A549 (cell line): ENCODE results near the gene CACNB3.

ENCODE experiments used
- CEBPB ChIP-seq, 2 experiments: fragments of >200 bp in 1 of 2; sonication (Bioruptor Twin) in 1 of 2; formaldehyde crosslinking in 1 of 2; IDR thresholded peaks; 2 replicates each; pipeline ENCODE4 v1.6.1; 2012 to 2016
- CHD4 ChIP-seq: fragments of 200-600 bp; sonication (generic); IDR thresholded peaks from 2 replicates; pipeline ENCODE4 v1.6.1; 2016; ENCODE audit warnings: antibody characterized with exemption, mild to moderate bottlenecking, borderline replicate concordance
- HDAC2 ChIP-seq: fragments of 200-600 bp; sonication (generic); IDR thresholded peaks from 2 replicates; pipeline ENCODE4 v1.6.1; 2016
- JUNB ChIP-seq: fragments of >200 bp; sonication (Bioruptor Twin); formaldehyde crosslinking; IDR thresholded peaks from 2 replicates; pipeline ENCODE4 v1.6.1; 2016
- MAZ ChIP-seq: fragments of 150-350 bp; IDR thresholded peaks from 2 replicates; pipeline ENCODE4 v1.6.1; 2014; ENCODE audit warnings: antibody characterized with exemption, low read depth, low read length, borderline replicate concordance
- POLR2A ChIP-seq: IDR thresholded peaks from 2 replicates; pipeline ENCODE4 v1.6.1; 2012; ENCODE audit warnings: mild to moderate bottlenecking, low read length
- RAD21 ChIP-seq, 2 experiments: fragments of >200 bp in 1 of 2; sonication (Bioruptor Twin) in 1 of 2; formaldehyde crosslinking in 1 of 2; IDR thresholded peaks in 1 of 2; conservative IDR thresholded peaks in 1 of 2; 2 replicates in 1 of 2; 3 replicates in 1 of 2; pipeline ENCODE4 v1.6.1; 2012 to 2018; ENCODE audit warnings: inconsistent platforms in 1 of 2
- TF ChIP-seq, protein P1 (sequence below): fragments of >200 bp; sonication (Bioruptor Twin); formaldehyde crosslinking; IDR thresholded peaks from 3 replicates; pipeline ENCODE4 v1.5.1; 2016
- TF ChIP-seq, protein P2 (sequence below): fragments of 450-650 bp; IDR thresholded peaks from 2 replicates; pipeline ENCODE4 v1.6.1; 2014; ENCODE audit warnings: antibody characterized with exemption
- TF ChIP-seq, protein P3 (sequence below): IDR thresholded peaks from 2 replicates; pipeline ENCODE4 v1.6.1; 2012
- TF ChIP-seq, protein P4 (sequence below): fragments of 200-600 bp; sonication (generic); IDR thresholded peaks from 2 replicates; pipeline ENCODE4 v1.6.1; 2016; ENCODE audit warnings: antibody characterized with exemption, mild to moderate bottlenecking, moderate library complexity
- TF ChIP-seq, protein P5 (sequence below): fragments of 250-450 bp; sonication (Bioruptor Pico); IDR thresholded peaks from 2 replicates; pipeline ENCODE4 v1.5.0; 2021; ENCODE audit warnings: mild to moderate bottlenecking, moderate library complexity, borderline replicate concordance

DNA sequence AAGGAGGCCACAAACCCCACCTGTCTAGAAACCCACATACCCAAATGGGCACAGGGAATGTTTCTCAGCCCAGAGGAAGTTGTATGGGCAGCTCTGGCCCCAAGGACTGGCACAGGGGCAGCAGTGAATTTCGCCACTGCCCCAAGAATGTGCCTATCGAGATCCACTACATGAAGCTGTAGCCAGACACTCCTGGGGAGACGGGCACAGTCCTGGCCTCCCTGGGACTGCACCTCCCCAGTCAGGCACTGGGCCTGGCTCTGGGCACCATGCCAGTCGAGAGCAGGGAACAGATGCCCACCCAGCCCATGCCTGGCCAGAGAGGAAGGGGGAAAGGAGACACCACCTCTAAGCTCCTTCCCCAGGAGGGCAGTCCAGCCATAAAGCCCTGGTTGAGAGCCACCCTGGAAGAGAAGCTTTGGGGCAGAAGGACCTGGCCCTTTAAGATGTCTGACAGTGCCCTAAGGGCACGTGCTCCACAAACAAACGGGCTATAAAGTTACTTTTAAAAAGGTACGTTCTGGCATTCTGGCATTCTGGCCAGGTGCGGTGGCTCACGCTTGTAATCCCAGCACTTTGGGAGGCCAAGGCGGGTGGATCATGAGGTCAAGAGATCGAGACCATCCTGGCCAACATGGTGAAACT is 37.8 kb upstream of the CACNB3 start:
- no peak for TF ChIP-seq MAZ
- TF ChIP-seq, protein P1, sequence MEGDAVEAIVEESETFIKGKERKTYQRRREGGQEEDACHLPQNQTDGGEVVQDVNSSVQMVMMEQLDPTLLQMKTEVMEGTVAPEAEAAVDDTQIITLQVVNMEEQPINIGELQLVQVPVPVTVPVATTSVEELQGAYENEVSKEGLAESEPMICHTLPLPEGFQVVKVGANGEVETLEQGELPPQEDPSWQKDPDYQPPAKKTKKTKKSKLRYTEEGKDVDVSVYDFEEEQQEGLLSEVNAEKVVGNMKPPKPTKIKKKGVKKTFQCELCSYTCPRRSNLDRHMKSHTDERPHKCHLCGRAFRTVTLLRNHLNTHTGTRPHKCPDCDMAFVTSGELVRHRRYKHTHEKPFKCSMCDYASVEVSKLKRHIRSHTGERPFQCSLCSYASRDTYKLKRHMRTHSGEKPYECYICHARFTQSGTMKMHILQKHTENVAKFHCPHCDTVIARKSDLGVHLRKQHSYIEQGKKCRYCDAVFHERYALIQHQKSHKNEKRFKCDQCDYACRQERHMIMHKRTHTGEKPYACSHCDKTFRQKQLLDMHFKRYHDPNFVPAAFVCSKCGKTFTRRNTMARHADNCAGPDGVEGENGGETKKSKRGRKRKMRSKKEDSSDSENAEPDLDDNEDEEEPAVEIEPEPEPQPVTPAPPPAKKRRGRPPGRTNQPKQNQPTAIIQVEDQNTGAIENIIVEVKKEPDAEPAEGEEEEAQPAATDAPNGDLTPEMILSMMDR: no peak
- TF ChIP-seq RAD21 (conservative IDR thresholded peaks at IDR 0.05 in 1 of 2, IDR thresholded peaks at IDR 0.05 in 1 of 2): no peak
- TF ChIP-seq JUNB: no peak
- TF ChIP-seq, protein P2, sequence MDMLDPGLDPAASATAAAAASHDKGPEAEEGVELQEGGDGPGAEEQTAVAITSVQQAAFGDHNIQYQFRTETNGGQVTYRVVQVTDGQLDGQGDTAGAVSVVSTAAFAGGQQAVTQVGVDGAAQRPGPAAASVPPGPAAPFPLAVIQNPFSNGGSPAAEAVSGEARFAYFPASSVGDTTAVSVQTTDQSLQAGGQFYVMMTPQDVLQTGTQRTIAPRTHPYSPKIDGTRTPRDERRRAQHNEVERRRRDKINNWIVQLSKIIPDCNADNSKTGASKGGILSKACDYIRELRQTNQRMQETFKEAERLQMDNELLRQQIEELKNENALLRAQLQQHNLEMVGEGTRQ: no peak
- TF ChIP-seq, protein P3, sequence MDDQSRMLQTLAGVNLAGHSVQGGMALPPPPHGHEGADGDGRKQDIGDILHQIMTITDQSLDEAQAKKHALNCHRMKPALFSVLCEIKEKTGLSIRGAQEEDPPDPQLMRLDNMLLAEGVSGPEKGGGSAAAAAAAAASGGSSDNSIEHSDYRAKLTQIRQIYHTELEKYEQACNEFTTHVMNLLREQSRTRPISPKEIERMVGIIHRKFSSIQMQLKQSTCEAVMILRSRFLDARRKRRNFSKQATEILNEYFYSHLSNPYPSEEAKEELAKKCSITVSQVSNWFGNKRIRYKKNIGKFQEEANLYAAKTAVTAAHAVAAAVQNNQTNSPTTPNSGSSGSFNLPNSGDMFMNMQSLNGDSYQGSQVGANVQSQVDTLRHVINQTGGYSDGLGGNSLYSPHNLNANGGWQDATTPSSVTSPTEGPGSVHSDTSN: no peak
- no peak for TF ChIP-seq HDAC2
- no peak for TF ChIP-seq CHD4
- TF ChIP-seq, protein P4, sequence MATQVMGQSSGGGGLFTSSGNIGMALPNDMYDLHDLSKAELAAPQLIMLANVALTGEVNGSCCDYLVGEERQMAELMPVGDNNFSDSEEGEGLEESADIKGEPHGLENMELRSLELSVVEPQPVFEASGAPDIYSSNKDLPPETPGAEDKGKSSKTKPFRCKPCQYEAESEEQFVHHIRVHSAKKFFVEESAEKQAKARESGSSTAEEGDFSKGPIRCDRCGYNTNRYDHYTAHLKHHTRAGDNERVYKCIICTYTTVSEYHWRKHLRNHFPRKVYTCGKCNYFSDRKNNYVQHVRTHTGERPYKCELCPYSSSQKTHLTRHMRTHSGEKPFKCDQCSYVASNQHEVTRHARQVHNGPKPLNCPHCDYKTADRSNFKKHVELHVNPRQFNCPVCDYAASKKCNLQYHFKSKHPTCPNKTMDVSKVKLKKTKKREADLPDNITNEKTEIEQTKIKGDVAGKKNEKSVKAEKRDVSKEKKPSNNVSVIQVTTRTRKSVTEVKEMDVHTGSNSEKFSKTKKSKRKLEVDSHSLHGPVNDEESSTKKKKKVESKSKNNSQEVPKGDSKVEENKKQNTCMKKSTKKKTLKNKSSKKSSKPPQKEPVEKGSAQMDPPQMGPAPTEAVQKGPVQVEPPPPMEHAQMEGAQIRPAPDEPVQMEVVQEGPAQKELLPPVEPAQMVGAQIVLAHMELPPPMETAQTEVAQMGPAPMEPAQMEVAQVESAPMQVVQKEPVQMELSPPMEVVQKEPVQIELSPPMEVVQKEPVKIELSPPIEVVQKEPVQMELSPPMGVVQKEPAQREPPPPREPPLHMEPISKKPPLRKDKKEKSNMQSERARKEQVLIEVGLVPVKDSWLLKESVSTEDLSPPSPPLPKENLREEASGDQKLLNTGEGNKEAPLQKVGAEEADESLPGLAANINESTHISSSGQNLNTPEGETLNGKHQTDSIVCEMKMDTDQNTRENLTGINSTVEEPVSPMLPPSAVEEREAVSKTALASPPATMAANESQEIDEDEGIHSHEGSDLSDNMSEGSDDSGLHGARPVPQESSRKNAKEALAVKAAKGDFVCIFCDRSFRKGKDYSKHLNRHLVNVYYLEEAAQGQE: no peak
- TF ChIP-seq POLR2A: no peak
- TF ChIP-seq, protein P5, sequence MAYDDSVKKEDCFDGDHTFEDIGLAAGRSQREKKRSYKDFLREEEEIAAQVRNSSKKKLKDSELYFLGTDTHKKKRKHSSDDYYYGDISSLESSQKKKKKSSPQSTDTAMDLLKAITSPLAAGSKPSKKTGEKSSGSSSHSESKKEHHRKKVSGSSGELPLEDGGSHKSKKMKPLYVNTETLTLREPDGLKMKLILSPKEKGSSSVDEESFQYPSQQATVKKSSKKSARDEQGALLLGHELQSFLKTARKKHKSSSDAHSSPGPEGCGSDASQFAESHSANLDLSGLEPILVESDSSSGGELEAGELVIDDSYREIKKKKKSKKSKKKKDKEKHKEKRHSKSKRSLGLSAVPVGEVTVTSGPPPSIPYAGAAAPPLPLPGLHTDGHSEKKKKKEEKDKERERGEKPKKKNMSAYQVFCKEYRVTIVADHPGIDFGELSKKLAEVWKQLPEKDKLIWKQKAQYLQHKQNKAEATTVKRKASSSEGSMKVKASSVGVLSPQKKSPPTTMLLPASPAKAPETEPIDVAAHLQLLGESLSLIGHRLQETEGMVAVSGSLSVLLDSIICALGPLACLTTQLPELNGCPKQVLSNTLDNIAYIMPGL (CRISPR knock-in tag): no peak
- no peak for TF ChIP-seq CEBPB (IDR thresholded peaks at IDR 0.05)
